Gastrocnemius medialis (tissue), 4 donors: ENCODE results near the gene CACNA1B. TPM values are rescaled to one million over a fixed set of nuclear protein-coding genes. Genes with fewer than 3 reads are reported as not detected.

Experiments used
- ATAC-seq, 2 donors: fragments of 150-250 bp; one replicate each; pipeline ENCODE4 v1.9.1; 2016
- DNase-seq, 2 donors: peaks; one replicate each; pipeline ENCODE4 v3.0.0-alpha.2; 2019
- H3K27ac ChIP-seq, 4 donors: fragments of 200-600 bp; sonication (generic); 1 replicate in 1 of 4; 2 replicates in 3 of 4; pipeline ENCODE4 v1.5.1; 2016 to 2018; ENCODE audit warnings: mild to moderate bottlenecking in 2 of 4, moderate library complexity in 1 of 4
- H3K27me3 ChIP-seq, 3 donors: fragments of 200-600 bp; sonication (generic) in 2 of 3; 1 replicate in 1 of 3; 2 replicates in 2 of 3; pipeline versions ENCODE4 v1.5.1 to v1.6.0; 2016 to 2019; ENCODE audit warnings: mild to moderate bottlenecking in 1 of 3, moderate library complexity in 1 of 3
- H3K36me3 ChIP-seq, 2 donors: fragments of 200-600 bp; sonication (generic) in 1 of 2; one replicate each; pipeline ENCODE4 v1.5.1; 2017 to 2018
- H3K4me1 ChIP-seq, 2 donors: fragments of 200-600 bp; sonication (generic) in 1 of 2; one replicate each; pipeline ENCODE4 v1.5.1; 2016 to 2017; ENCODE audit warnings: mild to moderate bottlenecking in 2 of 2
- H3K4me3 ChIP-seq, 4 donors: fragments of 200-600 bp; sonication (generic) in 3 of 4; 1 replicate in 1 of 4; 2 replicates in 3 of 4; pipeline ENCODE4 v1.5.1; 2016 to 2019; ENCODE audit warnings: mild to moderate bottlenecking in 2 of 4
- H3K9me3 ChIP-seq, 3 donors: fragments of 200-600 bp; sonication (generic) in 2 of 3; 1 replicate in 1 of 3; 2 replicates in 2 of 3; pipeline ENCODE4 v1.5.1; 2016 to 2019
- POLR2A ChIP-seq, 2 donors: fragments of 450-650 bp; IDR thresholded peaks; one replicate each; pipeline ENCODE4 v1.6.1; 2017; ENCODE audit warnings: antibody characterized with exemption in 2 of 2, mild to moderate bottlenecking in 2 of 2, moderate library complexity in 2 of 2
- in situ Hi-C, 4 donors: fragments of 200-750 bp; cut with MboI; loops; one replicate each; pipeline versions ENCODE4 v1.15.0 to v1.8.0; 2017; ENCODE audit warnings: low sequenced_read_pairs in 4 of 4
- intact Hi-C: fragments of 100-400 bp; cut with DNase I; formaldehyde crosslinking; loops from one replicate; pipeline ENCODE4 v1.15.1; 2023; ENCODE audit warnings: low total_unique reads
- total RNA-seq, 4 donors: library from RNA; depleted of rRNA; stranded (reverse); fragments of >200 nt; gene quantifications; one replicate each; pipeline versions ENCODE4 v1.1.0 to v1.2.3, GENCODE V29; 2016
- TF ChIP-seq, protein P1 (sequence below), 5 experiments: fragments of 450-650 bp in 3 of 5; fragments of 200-600 bp in 2 of 5; sonication (generic) in 2 of 5; IDR thresholded peaks in 4 of 5; conservative IDR thresholded peaks in 1 of 5; 1 replicate in 4 of 5; 2 replicates in 1 of 5; pipeline ENCODE4 v1.5.1; 2016 to 2019; ENCODE audit warnings: antibody characterized with exemption in 5 of 5, mild to moderate bottlenecking in 3 of 5, moderate library complexity in 3 of 5

Gene CACNA1B
- total RNA-seq, 4 donors from 2014 or later: 0.07 TPM; not detected in 3

DNA sequence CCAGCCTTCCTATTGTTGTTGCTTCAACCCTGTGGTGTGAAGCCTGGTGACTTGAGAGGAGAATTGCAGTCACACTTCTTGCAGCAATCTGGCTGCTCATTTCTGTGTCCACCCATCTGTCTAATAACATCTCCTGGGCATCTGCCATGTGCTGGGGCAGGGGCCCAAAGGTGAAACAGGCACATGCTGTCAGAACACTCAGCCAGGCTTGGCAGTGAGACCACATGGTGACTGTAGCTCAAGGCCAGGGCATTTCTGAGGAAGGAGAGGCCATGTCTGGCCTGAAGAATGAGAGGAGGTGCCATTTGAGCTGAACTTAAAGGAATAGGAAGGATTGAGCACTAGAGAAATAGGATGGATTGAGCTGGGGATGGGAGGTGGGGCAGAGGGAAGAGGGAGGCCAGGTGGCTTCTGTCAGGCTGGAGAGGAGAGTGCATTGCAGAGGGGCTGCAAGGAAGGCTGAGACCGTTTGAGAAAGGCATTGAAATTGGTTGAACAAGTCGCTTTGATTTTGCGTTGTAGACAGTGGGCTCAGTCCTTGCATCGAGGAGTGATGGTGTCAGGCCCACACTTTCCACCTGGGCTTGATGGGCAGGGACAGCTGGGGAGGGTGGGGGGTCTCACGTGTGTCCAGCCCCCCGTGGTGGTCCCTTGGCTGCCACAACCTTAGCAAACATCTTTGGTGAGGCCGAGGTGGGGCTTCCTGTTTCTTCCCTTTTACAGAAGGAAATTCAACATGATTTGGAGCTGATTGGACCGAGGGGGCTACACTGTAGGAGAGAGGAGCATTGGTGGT is 222.4 kb downstream of the CACNA1B start:
- Histone ChIP-seq H3K4me1 (no peaks in the 10 kb centered on the region), H3K36me3 (no peaks in the 10 kb centered on the region), H3K27me3 (peaks cover 0 to 2% (median 0%) of the 10 kb centered on the region in 3 donors), H3K9me3 (no peaks in the 10 kb centered on the region), H3K27ac (no peak overlapping the region), H3K4me3 (no peak overlapping the region)
- ATAC-seq: no peak
- no peak for DNase-seq
- in situ Hi-C loops: no loop called here
- intact Hi-C loops: no loop called here
- TF ChIP-seq POLR2A (IDR thresholded peaks at IDR 0.05): no peak
- TF ChIP-seq, protein P1, sequence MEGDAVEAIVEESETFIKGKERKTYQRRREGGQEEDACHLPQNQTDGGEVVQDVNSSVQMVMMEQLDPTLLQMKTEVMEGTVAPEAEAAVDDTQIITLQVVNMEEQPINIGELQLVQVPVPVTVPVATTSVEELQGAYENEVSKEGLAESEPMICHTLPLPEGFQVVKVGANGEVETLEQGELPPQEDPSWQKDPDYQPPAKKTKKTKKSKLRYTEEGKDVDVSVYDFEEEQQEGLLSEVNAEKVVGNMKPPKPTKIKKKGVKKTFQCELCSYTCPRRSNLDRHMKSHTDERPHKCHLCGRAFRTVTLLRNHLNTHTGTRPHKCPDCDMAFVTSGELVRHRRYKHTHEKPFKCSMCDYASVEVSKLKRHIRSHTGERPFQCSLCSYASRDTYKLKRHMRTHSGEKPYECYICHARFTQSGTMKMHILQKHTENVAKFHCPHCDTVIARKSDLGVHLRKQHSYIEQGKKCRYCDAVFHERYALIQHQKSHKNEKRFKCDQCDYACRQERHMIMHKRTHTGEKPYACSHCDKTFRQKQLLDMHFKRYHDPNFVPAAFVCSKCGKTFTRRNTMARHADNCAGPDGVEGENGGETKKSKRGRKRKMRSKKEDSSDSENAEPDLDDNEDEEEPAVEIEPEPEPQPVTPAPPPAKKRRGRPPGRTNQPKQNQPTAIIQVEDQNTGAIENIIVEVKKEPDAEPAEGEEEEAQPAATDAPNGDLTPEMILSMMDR (IDR thresholded peaks at IDR 0.05 in 4 of 5, conservative IDR thresholded peaks at IDR 0.05 in 1 of 5): no peak

DNA sequence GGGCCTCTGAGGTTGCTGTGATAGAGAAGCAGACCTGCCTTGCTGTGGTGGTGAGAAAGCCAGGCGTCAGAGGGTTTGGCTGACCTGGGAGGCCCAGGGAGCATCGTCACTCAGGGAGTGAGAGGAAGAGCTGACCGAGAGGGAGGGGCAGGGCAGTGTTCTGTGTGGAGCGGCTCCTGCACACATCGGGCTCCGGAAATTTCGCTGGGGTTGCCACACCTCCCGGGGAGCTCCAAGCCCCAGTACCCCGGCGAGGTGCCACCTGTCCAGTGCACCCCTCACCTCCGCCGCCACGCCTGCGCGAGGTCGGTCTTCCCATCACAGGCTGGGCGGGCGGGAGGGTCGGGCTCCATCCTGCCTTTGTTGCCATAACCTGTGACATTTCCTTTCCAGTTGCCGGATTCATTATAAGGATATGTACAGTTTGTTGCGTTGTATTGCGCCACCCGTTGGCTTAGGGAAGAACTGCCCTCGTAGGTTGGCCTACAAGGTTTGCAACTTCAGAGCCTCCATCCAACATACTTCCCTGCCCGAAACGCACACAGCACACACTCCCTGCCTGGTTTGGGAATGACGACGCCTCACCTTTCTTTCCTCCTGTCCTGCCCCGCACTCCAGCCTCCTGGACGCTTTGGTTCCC is 223.2 kb downstream of the CACNA1B start:
- H3K27ac ChIP-seq: no peak overlapping the region
- peaks cover 0 to 2% (median 0%) of the 10 kb centered on the region in 3 donors for H3K27me3 ChIP-seq
- H3K9me3 ChIP-seq: no peaks in the 10 kb centered on the region
- intact Hi-C loops (no loop called here), in situ Hi-C loops (no loop called here)
- H3K36me3 ChIP-seq: no peaks in the 10 kb centered on the region
- no peak overlapping the region for H3K4me3 ChIP-seq
- TF ChIP-seq, protein P1 (IDR thresholded peaks at IDR 0.05 in 4 of 5, conservative IDR thresholded peaks at IDR 0.05 in 1 of 5): no peak
- no peak for TF ChIP-seq POLR2A (IDR thresholded peaks at IDR 0.05)
- DNase-seq (no peak), ATAC-seq (no peak)
- H3K4me1 ChIP-seq: no peaks in the 10 kb centered on the region

DNA sequence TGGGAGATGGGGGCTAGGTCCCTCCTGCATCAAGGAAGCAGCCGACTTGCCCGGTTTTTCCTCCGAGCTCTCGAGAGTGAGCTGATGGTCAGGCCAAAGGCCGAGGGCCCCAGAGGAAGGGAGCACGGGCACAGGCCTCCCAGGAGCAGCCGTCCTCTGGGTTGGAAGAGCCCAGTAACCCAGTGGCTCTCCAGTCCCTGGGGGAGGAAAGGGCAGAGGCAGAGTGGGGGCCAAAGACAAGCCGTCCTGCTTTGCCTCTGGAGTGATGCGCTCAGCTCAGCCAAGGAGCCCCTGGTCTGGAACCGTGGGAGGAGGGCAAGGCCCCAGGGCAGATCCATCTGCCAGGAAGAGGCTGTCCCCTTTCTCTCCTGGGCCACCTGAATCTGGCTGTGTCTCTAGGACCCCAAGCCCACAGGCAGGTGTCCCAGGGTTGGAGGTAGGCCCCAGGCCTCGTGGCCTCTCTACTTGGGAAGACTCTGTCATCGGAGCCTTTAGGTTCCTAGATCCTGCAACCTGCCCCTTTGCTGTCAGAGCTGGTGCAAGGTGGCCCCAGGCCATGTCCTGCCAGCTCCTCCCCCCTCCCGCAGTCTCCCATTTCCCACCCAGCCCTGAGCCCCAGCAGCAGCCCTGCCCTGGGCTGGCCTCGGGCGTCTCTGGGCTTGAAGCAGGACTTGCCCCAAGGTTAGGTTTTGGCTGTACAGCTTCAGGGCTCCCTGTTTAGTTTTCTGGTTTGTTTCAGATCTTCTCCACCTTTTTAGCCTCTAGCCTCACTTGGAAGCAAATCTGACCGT is 224.1 kb downstream of the CACNA1B start:
- Histone ChIP-seq H3K4me1 (no peaks in the 10 kb centered on the region), H3K36me3 (no peaks in the 10 kb centered on the region), H3K27ac (no peak overlapping the region), H3K27me3 (peaks cover 0 to 2% (median 0%) of the 10 kb centered on the region in 3 donors), H3K4me3 (no peak overlapping the region), H3K9me3 (no peaks in the 10 kb centered on the region)
- intact Hi-C loops: no loop called here
- no peak for ATAC-seq
- in situ Hi-C loops: no loop called here
- no peak for TF ChIP-seq POLR2A (IDR thresholded peaks at IDR 0.05)
- TF ChIP-seq, protein P1 (IDR thresholded peaks at IDR 0.05 in 4 of 5, conservative IDR thresholded peaks at IDR 0.05 in 1 of 5): no peak
- no peak for DNase-seq

DNA sequence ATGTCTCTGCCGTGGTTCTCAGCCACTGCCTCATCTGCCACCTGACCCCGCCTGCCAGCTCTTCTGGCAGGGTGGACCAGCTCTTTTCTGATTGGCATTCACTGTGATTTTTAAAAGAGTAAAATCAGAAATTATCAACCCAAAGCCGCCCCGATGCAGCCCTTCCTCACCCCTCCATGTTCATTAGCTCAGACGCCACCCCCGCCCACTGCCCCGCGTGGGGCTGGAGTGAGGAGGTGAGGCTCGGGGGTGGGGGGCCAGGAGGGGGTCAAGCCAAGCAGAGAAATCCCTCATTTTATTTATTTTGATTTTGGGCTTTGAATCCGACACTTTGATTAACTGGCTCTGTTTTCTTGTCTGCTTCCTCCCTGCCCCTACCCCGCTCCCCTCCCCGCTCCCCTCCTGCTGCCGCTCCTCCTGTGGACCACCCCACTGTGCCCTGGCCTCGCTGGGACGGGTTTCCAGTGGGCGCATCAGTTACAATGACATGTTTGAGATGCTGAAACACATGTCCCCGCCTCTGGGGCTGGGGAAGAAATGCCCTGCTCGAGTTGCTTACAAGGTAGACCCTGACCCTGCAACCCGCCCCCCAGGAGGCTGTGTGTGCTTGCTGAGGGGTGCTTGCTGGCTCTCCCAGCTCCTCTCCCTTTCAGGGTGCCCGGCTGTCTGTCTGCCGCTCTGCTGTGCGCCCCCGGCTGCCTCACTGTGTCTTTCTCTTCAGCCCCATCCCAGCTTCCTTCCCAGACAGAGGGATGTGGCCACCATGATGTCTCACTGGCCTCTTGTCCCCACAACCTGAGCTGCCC is 224.9 kb downstream of the CACNA1B start:
- no peak for DNase-seq
- H3K27me3 ChIP-seq: peaks cover 0 to 3% (median 0%) of the 10 kb centered on the region in 3 donors
- no peaks in the 10 kb centered on the region for H3K36me3 ChIP-seq
- H3K9me3 ChIP-seq: no peaks in the 10 kb centered on the region
- TF ChIP-seq POLR2A (IDR thresholded peaks at IDR 0.05): no peak
- intact Hi-C loops: no loop called here
- H3K27ac ChIP-seq: no peak overlapping the region
- H3K4me1 ChIP-seq: no peaks in the 10 kb centered on the region
- H3K4me3 ChIP-seq: no peak overlapping the region
- no peak for ATAC-seq
- in situ Hi-C loops: no loop called here
